ENCODE results near the gene ARSB.

Gene ARSB

DNA sequence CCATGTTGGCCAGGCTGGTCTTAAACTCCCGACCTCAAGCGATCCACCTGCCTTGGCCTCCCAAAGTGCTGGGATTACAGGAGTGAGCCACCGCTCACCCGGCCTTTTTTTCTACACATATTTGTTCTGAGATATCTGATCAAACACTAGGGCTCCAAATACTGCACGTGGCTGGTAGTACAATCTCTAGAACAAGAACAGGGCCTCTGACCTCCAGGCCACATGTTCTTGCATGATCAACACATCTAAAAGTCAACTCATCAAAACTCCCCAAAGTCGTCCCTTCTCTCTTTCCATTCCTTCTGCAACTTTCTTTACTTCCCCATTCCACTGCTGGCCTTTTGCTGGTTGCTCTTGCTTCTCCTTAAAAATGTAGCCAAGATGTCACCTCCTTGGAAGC, 223.3 kb downstream of the ARSB start:
- Histone ChIP-seq H3K4me2 (ENCODE audit: low read length) (0 out of 2 replicates have a peak overlapping the region, but pooled peaks have one; percentile 3), H2AFZ (ENCODE audit: low read depth, low read length) (no peak overlapping the region), H4K20me1 (ENCODE audit: insufficient read depth, low read length) (no peaks in the 10 kb centered on the region), H3K27ac (ENCODE audit: low read length) (no peak overlapping the region), H3K79me2 (ENCODE audit: low read length) (no peaks in the 10 kb centered on the region), H3K9ac (ENCODE audit: low read length) (no peak overlapping the region), H3K4me1 (ENCODE audit: low read length) (peaks cover 67% of the 10 kb centered on the region), H3K27me3 (ENCODE audit: low read depth, low read length) (no peaks in the 10 kb centered on the region), H3K36me3 (replicated peaks; ENCODE audit: low read depth, low read length) (peaks cover 7% of the 10 kb centered on the region), H3K9me3 (ENCODE audit: insufficient read depth, low read length) (no peaks in the 10 kb centered on the region; the same call in 1 of the 2 replicates), H3K4me3 (ENCODE audit: low read length) (no peak overlapping the region)
- TF ChIP-seq, protein P1, sequence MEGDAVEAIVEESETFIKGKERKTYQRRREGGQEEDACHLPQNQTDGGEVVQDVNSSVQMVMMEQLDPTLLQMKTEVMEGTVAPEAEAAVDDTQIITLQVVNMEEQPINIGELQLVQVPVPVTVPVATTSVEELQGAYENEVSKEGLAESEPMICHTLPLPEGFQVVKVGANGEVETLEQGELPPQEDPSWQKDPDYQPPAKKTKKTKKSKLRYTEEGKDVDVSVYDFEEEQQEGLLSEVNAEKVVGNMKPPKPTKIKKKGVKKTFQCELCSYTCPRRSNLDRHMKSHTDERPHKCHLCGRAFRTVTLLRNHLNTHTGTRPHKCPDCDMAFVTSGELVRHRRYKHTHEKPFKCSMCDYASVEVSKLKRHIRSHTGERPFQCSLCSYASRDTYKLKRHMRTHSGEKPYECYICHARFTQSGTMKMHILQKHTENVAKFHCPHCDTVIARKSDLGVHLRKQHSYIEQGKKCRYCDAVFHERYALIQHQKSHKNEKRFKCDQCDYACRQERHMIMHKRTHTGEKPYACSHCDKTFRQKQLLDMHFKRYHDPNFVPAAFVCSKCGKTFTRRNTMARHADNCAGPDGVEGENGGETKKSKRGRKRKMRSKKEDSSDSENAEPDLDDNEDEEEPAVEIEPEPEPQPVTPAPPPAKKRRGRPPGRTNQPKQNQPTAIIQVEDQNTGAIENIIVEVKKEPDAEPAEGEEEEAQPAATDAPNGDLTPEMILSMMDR (IDR thresholded peaks at IDR 0.05; ENCODE audit: low read depth, low read length) = no peak
- TF ChIP-seq EZH2phosphoT487 (IDR thresholded peaks at IDR 0.05; ENCODE audit: low read depth) = no peak

DNA sequence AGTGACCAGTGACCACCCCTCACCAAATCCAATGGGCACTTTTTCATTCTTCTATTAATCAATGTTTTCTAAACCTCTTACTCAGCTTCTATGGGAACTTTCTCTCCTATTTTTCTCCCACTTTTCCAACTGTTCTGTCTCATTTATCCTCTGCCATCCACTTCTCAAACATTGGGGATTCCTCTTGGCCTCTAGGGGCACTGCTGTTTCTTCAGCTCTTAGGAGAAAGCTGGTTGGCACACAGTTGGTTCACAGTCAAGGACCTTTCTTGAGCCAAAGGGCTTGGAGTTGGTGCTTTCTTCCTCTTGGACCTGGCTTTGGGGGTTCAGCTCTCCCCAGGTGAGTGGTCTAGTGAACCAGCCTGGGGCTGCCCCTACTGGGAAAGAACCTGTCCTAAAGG, 224.3 kb downstream of the ARSB start:
- H4K20me1 ChIP-seq (ENCODE audit: insufficient read depth, low read length) = no peaks in the 10 kb centered on the region
- no peaks in the 10 kb centered on the region for H3K79me2 ChIP-seq (ENCODE audit: low read length)
- H3K4me3 ChIP-seq (ENCODE audit: low read length) = no peak overlapping the region
- H3K9ac ChIP-seq (ENCODE audit: low read length) = no peak overlapping the region
- peak overlapping the region; percentile 52 for H3K27ac ChIP-seq (ENCODE audit: low read length)
- TF ChIP-seq, protein P1 (IDR thresholded peaks at IDR 0.05; ENCODE audit: low read depth, low read length) = peak; percentile 35; the same call in 1 of the 2 replicates
- TF ChIP-seq EZH2phosphoT487 (IDR thresholded peaks at IDR 0.05; ENCODE audit: low read depth) = no peak
- H3K27me3 ChIP-seq (ENCODE audit: low read depth, low read length) = no peaks in the 10 kb centered on the region
- H3K9me3 ChIP-seq (ENCODE audit: insufficient read depth, low read length) = no peaks in the 10 kb centered on the region; the same call in 1 of the 2 replicates
- no peak overlapping the region for H2AFZ ChIP-seq (ENCODE audit: low read depth, low read length)
- peak overlapping the region; percentile 54 for H3K4me2 ChIP-seq (ENCODE audit: low read length)
- peaks cover 7% of the 10 kb centered on the region for H3K36me3 ChIP-seq (replicated peaks; ENCODE audit: low read depth, low read length)
- peaks cover 70% of the 10 kb centered on the region for H3K4me1 ChIP-seq (ENCODE audit: low read length)

DNA sequence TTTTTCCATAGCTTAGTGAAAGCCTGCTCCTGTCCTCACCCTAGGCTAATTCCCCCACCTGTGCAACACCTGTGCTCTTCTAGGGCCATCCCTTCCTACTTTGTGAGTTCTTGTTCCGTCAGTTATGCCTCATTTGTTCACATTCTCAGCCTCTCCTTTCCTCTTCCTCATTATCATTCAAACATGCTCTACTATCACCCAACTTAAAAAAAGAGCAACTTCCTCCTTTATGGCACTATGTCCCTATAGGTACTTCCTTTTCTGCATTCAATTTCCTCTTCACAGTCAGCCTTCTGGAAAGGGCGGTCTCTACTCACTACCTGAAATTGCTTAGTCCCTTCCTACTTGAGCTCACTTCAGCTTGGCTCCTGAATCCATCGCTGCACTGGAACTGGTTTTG, 224.7 kb downstream of the ARSB start:
- Histone ChIP-seq H3K27me3 (ENCODE audit: low read depth, low read length) (no peaks in the 10 kb centered on the region), H3K79me2 (ENCODE audit: low read length) (no peaks in the 10 kb centered on the region), H3K4me2 (ENCODE audit: low read length) (peak overlapping the region; percentile 54), H2AFZ (ENCODE audit: low read depth, low read length) (no peak overlapping the region), H3K9ac (ENCODE audit: low read length) (no peak overlapping the region), H3K27ac (ENCODE audit: low read length) (peak overlapping the region; percentile 52), H4K20me1 (ENCODE audit: insufficient read depth, low read length) (no peaks in the 10 kb centered on the region), H3K36me3 (replicated peaks; ENCODE audit: low read depth, low read length) (peaks cover 7% of the 10 kb centered on the region), H3K9me3 (ENCODE audit: insufficient read depth, low read length) (no peaks in the 10 kb centered on the region; the same call in 1 of the 2 replicates), H3K4me1 (ENCODE audit: low read length) (peaks cover 70% of the 10 kb centered on the region), H3K4me3 (ENCODE audit: low read length) (no peak overlapping the region)
- TF ChIP-seq, protein P1 (IDR thresholded peaks at IDR 0.05; ENCODE audit: low read depth, low read length) = no peak
- no peak for TF ChIP-seq EZH2phosphoT487 (IDR thresholded peaks at IDR 0.05; ENCODE audit: low read depth)

DNA sequence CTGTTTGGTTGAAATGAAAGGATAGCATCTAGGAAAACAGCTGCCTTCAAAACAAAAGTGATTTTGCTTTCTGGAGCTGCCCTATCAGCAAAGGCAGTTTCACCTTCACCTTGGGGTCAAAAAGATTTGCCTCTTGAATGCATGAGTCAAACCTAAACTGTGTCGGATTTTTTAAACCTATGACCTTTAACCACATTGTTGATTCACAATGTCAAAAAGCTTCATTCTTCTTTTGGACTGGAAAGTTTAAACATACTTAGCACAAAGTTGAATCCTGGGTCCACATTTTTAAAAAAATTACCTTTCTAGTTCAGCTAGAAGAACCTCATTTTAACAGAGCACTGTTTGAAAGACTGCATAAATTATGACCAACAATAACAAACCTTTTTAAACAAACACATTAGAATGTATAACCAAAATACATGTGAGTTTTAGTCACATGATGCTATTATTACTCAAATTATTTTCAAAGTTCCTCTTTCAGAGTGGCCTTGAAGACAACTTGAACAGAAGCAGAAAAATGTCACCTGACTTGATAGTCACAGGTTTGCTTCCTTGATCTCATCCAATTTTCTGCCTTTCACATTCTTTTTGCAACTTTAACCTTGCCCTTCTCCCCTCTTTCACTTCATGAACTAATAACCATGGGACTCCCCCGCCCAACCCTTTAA, 226.8 kb downstream of the ARSB start:
- Histone ChIP-seq H3K9me3 (ENCODE audit: insufficient read depth, low read length) (no peaks in the 10 kb centered on the region; the same call in 1 of the 2 replicates), H3K9ac (ENCODE audit: low read length) (no peak overlapping the region), H3K27ac (ENCODE audit: low read length) (peak overlapping the region; percentile 75), H3K27me3 (ENCODE audit: low read depth, low read length) (no peaks in the 10 kb centered on the region), H2AFZ (ENCODE audit: low read depth, low read length) (no peak overlapping the region), H3K4me2 (ENCODE audit: low read length) (peak overlapping the region; percentile 50), H3K4me3 (ENCODE audit: low read length) (peak overlapping the region; percentile 5; the same call in 1 of the 2 replicates), H3K36me3 (replicated peaks; ENCODE audit: low read depth, low read length) (peaks cover 7% of the 10 kb centered on the region), H3K4me1 (ENCODE audit: low read length) (peaks cover 59% of the 10 kb centered on the region), H4K20me1 (ENCODE audit: insufficient read depth, low read length) (no peaks in the 10 kb centered on the region), H3K79me2 (ENCODE audit: low read length) (no peaks in the 10 kb centered on the region)
- TF ChIP-seq, protein P1 (IDR thresholded peaks at IDR 0.05; ENCODE audit: low read depth, low read length) = no peak
- no peak for TF ChIP-seq EZH2phosphoT487 (IDR thresholded peaks at IDR 0.05; ENCODE audit: low read depth)
